Measurements from ENCODE around the gene ST3GAL5.
"Not testable (repeated sequence)": the region's sequence is repeated elsewhere in the genome, so short reads cannot be mapped to it uniquely, and the experiment has no call there.

ST3GAL5 gene

GRCh38 chr2:85902496-85902895 is 13.7 kb upstream of the ST3GAL5 start:
- Histone ChIP-seq H3K4me1 (ENCODE audit: control insufficient read depth, low read depth, low read length) (no peaks in the 10 kb centered on the region), H3K27ac (ENCODE audit: low read length) (no peak overlapping the region)

GRCh38 chr2:85901155-85901554 is 12.4 kb upstream of the ST3GAL5 start:
- H3K27me3 ChIP-seq (ENCODE audit: control insufficient read depth, insufficient read depth, low read length) = no peaks in the 10 kb centered on the region
- no peak overlapping the region for H3K27ac ChIP-seq (ENCODE audit: low read length)
- no peak overlapping the region for H3K4me3 ChIP-seq (ENCODE audit: low read length)
- no peaks in the 10 kb centered on the region for H3K36me3 ChIP-seq (ENCODE audit: control insufficient read depth, low read depth, low read length)
- no peak overlapping the region for H3K9ac ChIP-seq (ENCODE audit: low read length)
- no peaks in the 10 kb centered on the region for H3K4me1 ChIP-seq (ENCODE audit: control insufficient read depth, low read depth, low read length)
- H3K9me3 ChIP-seq (ENCODE audit: control insufficient read depth, low read depth, low read length) = no peaks in the 10 kb centered on the region

More at GRCh38 chr2:85902496-85902895, 13.7 kb upstream of the ST3GAL5 start:
- H3K27me3 ChIP-seq (ENCODE audit: control insufficient read depth, insufficient read depth, low read length) = no peaks in the 10 kb centered on the region
- H3K4me3 ChIP-seq (ENCODE audit: low read length) = no peak overlapping the region
- H3K9me3 ChIP-seq (ENCODE audit: control insufficient read depth, low read depth, low read length) = no peaks in the 10 kb centered on the region
- H3K36me3 ChIP-seq (ENCODE audit: control insufficient read depth, low read depth, low read length) = no peaks in the 10 kb centered on the region
- H3K9ac ChIP-seq (ENCODE audit: low read length) = no peak overlapping the region

GRCh38 chr2:85900366-85900765 is 11.6 kb upstream of the ST3GAL5 start:
- Histone ChIP-seq H3K27me3 (ENCODE audit: control insufficient read depth, insufficient read depth, low read length) (no peaks in the 10 kb centered on the region), H3K9ac (ENCODE audit: low read length) (no peak overlapping the region), H3K27ac (ENCODE audit: low read length) (no peak overlapping the region), H3K4me1 (ENCODE audit: control insufficient read depth, low read depth, low read length) (no peaks in the 10 kb centered on the region), H3K9me3 (ENCODE audit: control insufficient read depth, low read depth, low read length) (no peaks in the 10 kb centered on the region), H3K4me3 (ENCODE audit: low read length) (no peak overlapping the region), H3K36me3 (ENCODE audit: control insufficient read depth, low read depth, low read length) (no peaks in the 10 kb centered on the region)

- H3K9ac ChIP-seq (ENCODE audit: low read length) = no peak overlapping the region
- no peaks in the 10 kb centered on the region for H3K27me3 ChIP-seq (ENCODE audit: control insufficient read depth, insufficient read depth, low read length)
- H3K9me3 ChIP-seq (ENCODE audit: control insufficient read depth, low read depth, low read length) = no peaks in the 10 kb centered on the region
- H3K4me3 ChIP-seq (ENCODE audit: low read length) = no peak overlapping the region
- no peaks in the 10 kb centered on the region for H3K4me1 ChIP-seq (ENCODE audit: control insufficient read depth, low read depth, low read length)
- no peaks in the 10 kb centered on the region for H3K36me3 ChIP-seq (ENCODE audit: control insufficient read depth, low read depth, low read length)
- H3K27ac ChIP-seq (ENCODE audit: low read length) = no peak overlapping the region
These were observed 11.1 kb upstream of the ST3GAL5 start for GRCh38 chr2:85899849-85900248.

GRCh38 chr2:85899284-85899683 is 10.5 kb upstream of the ST3GAL5 start:
- Histone ChIP-seq H3K4me3 (ENCODE audit: low read length) (no peak overlapping the region), H3K36me3 (ENCODE audit: control insufficient read depth, low read depth, low read length) (no peaks in the 10 kb centered on the region), H3K27me3 (ENCODE audit: control insufficient read depth, insufficient read depth, low read length) (no peaks in the 10 kb centered on the region), H3K9ac (ENCODE audit: low read length) (no peak overlapping the region), H3K27ac (ENCODE audit: low read length) (no peak overlapping the region), H3K4me1 (ENCODE audit: control insufficient read depth, low read depth, low read length) (no peaks in the 10 kb centered on the region), H3K9me3 (ENCODE audit: control insufficient read depth, low read depth, low read length) (no peaks in the 10 kb centered on the region)

GRCh38 chr2:85898881-85899280 is 10.1 kb upstream of the ST3GAL5 start:
- Histone ChIP-seq H3K4me1 (ENCODE audit: control insufficient read depth, low read depth, low read length) (no peaks in the 10 kb centered on the region), H3K4me3 (ENCODE audit: low read length) (no peak overlapping the region), H3K36me3 (ENCODE audit: control insufficient read depth, low read depth, low read length) (no peaks in the 10 kb centered on the region)

GRCh38 chr2:85894554-85895278 is 5.9 kb upstream of the ST3GAL5 start:
- H3K9ac ChIP-seq (ENCODE audit: low read length); H3K9me3 ChIP-seq (ENCODE audit: control insufficient read depth, low read depth, low read length); H3K27ac ChIP-seq (ENCODE audit: low read length); H3K36me3 ChIP-seq (ENCODE audit: control insufficient read depth, low read depth, low read length); H3K4me3 ChIP-seq (ENCODE audit: low read length); H3K4me1 ChIP-seq (ENCODE audit: control insufficient read depth, low read depth, low read length): not testable (repeated sequence)
- peaks cover 10% of the 10 kb centered on the region for H3K27me3 ChIP-seq (ENCODE audit: control insufficient read depth, insufficient read depth, low read length)

More at GRCh38 chr2:85898881-85899280, 10.1 kb upstream of the ST3GAL5 start:
- Histone ChIP-seq H3K9me3 (ENCODE audit: control insufficient read depth, low read depth, low read length) (no peaks in the 10 kb centered on the region), H3K27ac (ENCODE audit: low read length) (no peak overlapping the region), H3K27me3 (ENCODE audit: control insufficient read depth, insufficient read depth, low read length) (no peaks in the 10 kb centered on the region), H3K9ac (ENCODE audit: low read length) (no peak overlapping the region)

- Histone ChIP-seq H3K9ac (ENCODE audit: low read length) (no peak overlapping the region), H3K27ac (ENCODE audit: low read length) (no peak overlapping the region), H3K27me3 (ENCODE audit: control insufficient read depth, insufficient read depth, low read length) (peaks cover 15% of the 10 kb centered on the region), H3K4me1 (ENCODE audit: control insufficient read depth, low read depth, low read length) (peaks cover 3% of the 10 kb centered on the region), H3K9me3 (ENCODE audit: control insufficient read depth, low read depth, low read length) (no peaks in the 10 kb centered on the region), H3K4me3 (ENCODE audit: low read length) (no peak overlapping the region), H3K36me3 (ENCODE audit: control insufficient read depth, low read depth, low read length) (no peaks in the 10 kb centered on the region)
These were observed 4.9 kb upstream of the ST3GAL5 start for GRCh38 chr2:85893428-85894258.

- Histone ChIP-seq H3K36me3 (ENCODE audit: control insufficient read depth, low read depth, low read length) (no peaks in the 10 kb centered on the region), H3K27ac (ENCODE audit: low read length) (no peak overlapping the region), H3K4me3 (ENCODE audit: low read length) (no peak overlapping the region), H3K9ac (ENCODE audit: low read length) (no peak overlapping the region), H3K4me1 (ENCODE audit: control insufficient read depth, low read depth, low read length) (peaks cover 3% of the 10 kb centered on the region), H3K27me3 (ENCODE audit: control insufficient read depth, insufficient read depth, low read length) (peaks cover 27% of the 10 kb centered on the region), H3K9me3 (ENCODE audit: control insufficient read depth, low read depth, low read length) (no peaks in the 10 kb centered on the region)
These were observed 3.6 kb upstream of the ST3GAL5 start for GRCh38 chr2:85892216-85892944.

- H3K27me3 ChIP-seq (ENCODE audit: control insufficient read depth, insufficient read depth, low read length) = peaks cover 37% of the 10 kb centered on the region
- no peaks in the 10 kb centered on the region for H3K36me3 ChIP-seq (ENCODE audit: control insufficient read depth, low read depth, low read length)
- H3K27ac ChIP-seq (ENCODE audit: low read length) = no peak overlapping the region
- peaks cover 3% of the 10 kb centered on the region for H3K4me1 ChIP-seq (ENCODE audit: control insufficient read depth, low read depth, low read length)
- no peak overlapping the region for H3K4me3 ChIP-seq (ENCODE audit: low read length)
- H3K9me3 ChIP-seq (ENCODE audit: control insufficient read depth, low read depth, low read length) = no peaks in the 10 kb centered on the region
- no peak overlapping the region for H3K9ac ChIP-seq (ENCODE audit: low read length)
These were observed 1.9 kb upstream of the ST3GAL5 start for GRCh38 chr2:85890522-85891176.

Data from iPS-18a (cell line).